Measurements from ENCODE around the gene GATB. TPM values are rescaled to one million over a fixed set of nuclear protein-coding genes. Genes with fewer than 3 reads are reported as not detected.

Gene GATB
- total RNA-seq, 1 experiment from 2014 or later = 21.2 TPM

DNA sequence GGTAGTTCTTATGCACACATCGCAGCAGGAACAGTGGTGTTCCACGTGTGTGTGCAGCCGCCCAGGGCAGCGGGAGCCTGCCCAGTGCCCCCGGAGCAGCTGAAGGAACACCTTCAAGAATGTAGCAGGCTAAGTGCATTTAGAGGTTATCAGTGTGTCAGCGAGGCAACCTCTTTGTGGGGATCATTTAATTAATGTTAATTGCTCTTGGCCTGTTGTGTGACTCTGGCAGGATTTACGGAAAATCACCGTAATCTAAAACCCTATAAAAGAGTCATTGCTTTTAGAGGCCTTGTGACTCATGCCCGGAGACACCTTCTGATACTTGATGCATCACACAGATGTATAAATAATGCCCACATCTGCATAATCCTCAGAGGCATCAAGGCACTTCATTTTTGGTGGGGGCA, 47.3 kb upstream of the GATB start:
- no CpG with 5 or more reads among the region's 9 CpGs for WGBS (ENCODE audit: extremely low coverage, insufficient read length, low lambda C conversion rate)
- DNase-seq = no peak
- H3K4me1 Mint-ChIP-seq = peaks cover 46 to 62% of the 10 kb centered on the region in 2 experiments
- Histone ChIP-seq H3T11ph (ENCODE audit: low read length) (no peak overlapping the region), H2AK5ac (ENCODE audit: insufficient read length, low read length) (no peak overlapping the region), H3K23me2 (ENCODE audit: insufficient read length, low read depth, low read length, poor library complexity, severe bottlenecking) (no peaks in the 10 kb centered on the region), H3K56ac (ENCODE audit: insufficient read length, low read depth, low read length) (no peak overlapping the region), H2BK20ac (ENCODE audit: low read depth, low read length, poor library complexity, severe bottlenecking) (no peak overlapping the region), H3K4me1 (ENCODE audit: insufficient read depth, low read length) (peaks cover 17% of the 10 kb centered on the region; the same call in 1 of the 2 replicates), H3K27me3 (ENCODE audit: insufficient read depth, low read length) (no peaks in the 10 kb centered on the region), H3K18ac (ENCODE audit: insufficient read length, low read depth, low read length) (no peak overlapping the region), H3K27ac (ENCODE audit: insufficient read length, low read depth, low read length) (no peak overlapping the region), H3K14ac (ENCODE audit: insufficient read depth, low read length) (no peak overlapping the region; the same call in 1 of the 2 replicates), H4K8ac (replicated peaks; ENCODE audit: insufficient read length, low read depth, low read length) (no peak overlapping the region), H4K5ac (ENCODE audit: insufficient read length, low read depth, low read length) (no peak overlapping the region), H3K4ac (ENCODE audit: low read depth, low read length) (no peak overlapping the region), H3K79me1 (ENCODE audit: insufficient read depth, low read depth, low read length, poor library complexity, severe bottlenecking) (no peaks in the 10 kb centered on the region), H4K91ac (ENCODE audit: insufficient read length, low read depth, low read length) (no peak overlapping the region), H3K23ac (ENCODE audit: insufficient read length, low read depth, low read length) (no peak overlapping the region), H3K9me3 (ENCODE audit: control insufficient read depth, low read depth, low read length) (peaks cover 6% of the 10 kb centered on the region), H4K20me1 (ENCODE audit: control insufficient read depth, insufficient read depth, insufficient read length) (no peaks in the 10 kb centered on the region), H3K9ac (ENCODE audit: extremely low read depth, insufficient read length, low read length) (no peak overlapping the region), H2BK120ac (ENCODE audit: low read depth, low read length, poor library complexity, severe bottlenecking) (no peak overlapping the region), H2AFZ (ENCODE audit: low read length) (no peak overlapping the region), H3K4me2 (ENCODE audit: insufficient read depth, insufficient read length, low read length) (no peak overlapping the region), H2BK5ac (ENCODE audit: insufficient read length, low read length) (no peak overlapping the region), H3K79me2 (ENCODE audit: insufficient read depth, low read length) (no peaks in the 10 kb centered on the region), H2BK12ac (ENCODE audit: insufficient read length, low read depth, low read length) (no peak overlapping the region), H2BK15ac (ENCODE audit: low read depth, low read length) (no peak overlapping the region)
- H3K27me3 Mint-ChIP-seq (ENCODE audit: low read depth) = no peaks in the 10 kb centered on the region; the same call in none of the 2 replicates
- peaks cover 0 to 3% of the 10 kb centered on the region in 2 experiments; a peak in 2 of 5 replicates for H3K9me3 Mint-ChIP-seq
- no peak overlapping the region; a peak in 1 of 7 replicates for H3K27ac Mint-ChIP-seq
- H3K4me3 Mint-ChIP-seq = no peak overlapping the region
- no peak for TF ChIP-seq CTCF (conservative IDR thresholded peaks at IDR 0.05)
- peaks cover 0 to 7% (median 5%) of the 10 kb centered on the region in 3 experiments; a peak in 3 of 7 replicates for H3K36me3 Mint-ChIP-seq (ENCODE audit: insufficient read depth in 1 of 3, low read depth in 3 of 3)

Measured in H9 (cell line).